Measurements from ENCODE around the gene DLG3.

DNA sequence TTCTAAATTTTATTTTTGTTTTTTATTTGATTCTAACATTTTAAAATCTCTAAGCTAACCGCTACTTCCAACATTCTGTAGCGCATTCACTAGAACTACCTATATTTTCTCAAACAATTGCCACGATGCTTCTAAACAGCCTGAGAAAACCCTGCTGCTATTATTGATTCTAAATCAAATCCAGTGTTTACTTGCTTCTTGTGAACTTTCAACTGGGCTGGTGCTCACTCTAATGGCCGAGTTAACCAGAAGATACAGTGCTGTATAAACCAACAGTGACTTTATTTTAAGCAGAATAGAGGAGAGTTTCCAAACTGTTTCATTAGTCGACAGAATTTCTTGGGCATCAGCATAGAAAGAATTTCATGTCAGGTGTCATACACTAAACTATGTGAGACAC is 110.3 kb downstream of the DLG3 start:
- TF ChIP-seq CTCF (conservative IDR thresholded peaks at IDR 0.05; ENCODE audit: low read depth, low read length) = no peak
- TF ChIP-seq EZH2 (IDR thresholded peaks at IDR 0.05; ENCODE audit: low read length, unreplicated experiment) = no peak
- TF ChIP-seq EZH2phosphoT487 (IDR thresholded peaks at IDR 0.05; ENCODE audit: borderline replicate concordance, low read length) = no peak

All from PC-3 (cell line).